GM18951 (cell line): ENCODE measurements around the gene RCN1.
"Not testable (repeated sequence)": the region's sequence is repeated elsewhere in the genome, so short reads cannot be mapped to it uniquely, and the experiment has no call there.

Source experiments
- POLR2A ChIP-seq: IDR thresholded peaks from 4 replicates; pipeline ENCODE4 v1.6.1; 2011; ENCODE audit warnings: mild to moderate bottlenecking; ENCODE audit not compliant: insufficient read length, insufficient read depth; ENCODE audit errors: extremely low read depth
- in situ Hi-C: fragments of 300-500 bp; cut with MboI; formaldehyde crosslinking; loops from one replicate; pipeline ENCODE4 v1.12.0; 2022; ENCODE audit warnings: low sequenced_read_pairs, mixed read lengths, inconsistent platforms; ENCODE audit not compliant: unreplicated experiment

The RCN1 gene

GRCh38 chr11:32088117-32088941 lies 2.5 kb upstream of the RCN1 start:
- TF ChIP-seq POLR2A: no peak
- in situ Hi-C loops: no loop called here

DNA sequence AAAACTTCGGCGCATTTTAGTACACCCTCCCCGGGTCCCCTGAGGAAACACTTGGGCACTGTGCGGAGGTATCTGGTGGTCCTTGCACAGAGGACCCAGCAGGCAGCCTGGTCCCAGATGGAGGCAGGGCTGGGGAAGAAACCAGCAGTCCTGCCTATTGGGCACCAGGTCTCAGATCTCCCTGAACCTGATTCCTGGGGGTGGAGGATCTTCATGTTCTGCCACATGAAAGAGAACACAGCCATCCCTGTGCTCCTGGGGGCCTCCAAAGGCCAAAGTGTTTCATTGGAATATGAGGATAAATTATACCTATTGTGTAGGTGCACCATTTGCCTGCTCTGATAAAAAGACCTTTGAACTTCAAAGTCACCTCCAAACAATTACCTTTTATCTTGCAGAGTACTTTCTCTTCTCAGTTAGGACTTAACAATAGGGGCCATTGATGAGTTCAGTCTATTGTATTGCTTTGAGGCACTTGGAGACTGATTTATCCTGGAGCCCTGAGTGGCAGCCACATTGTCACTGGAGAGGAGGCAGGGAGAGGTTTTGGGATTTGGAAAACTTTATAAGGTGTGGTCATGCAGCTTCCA lies 1.8 kb downstream of the RCN1 start:
- TF ChIP-seq POLR2A: no peak
- in situ Hi-C loops: no loop called here

DNA sequence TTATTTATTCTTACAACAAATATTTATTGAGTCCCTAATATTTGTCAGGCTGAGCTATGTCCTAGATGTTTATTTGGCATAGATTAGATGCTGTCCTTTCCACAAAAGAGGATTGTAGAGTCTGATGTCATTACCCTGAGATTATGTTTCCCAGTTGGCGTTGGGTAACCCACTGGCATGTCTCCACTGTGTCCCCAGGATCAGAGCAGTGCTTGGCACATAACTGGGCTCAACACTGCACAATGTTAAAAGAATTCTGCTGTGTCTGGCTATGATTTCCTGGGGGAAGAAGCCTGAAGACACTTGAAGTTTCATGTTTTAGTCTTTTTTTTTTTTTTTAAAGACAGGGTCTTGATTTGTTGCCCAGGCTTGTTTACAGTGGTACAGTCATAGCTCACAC lies 4.0 kb downstream of the RCN1 start:
- in situ Hi-C loops: no loop called here
- TF ChIP-seq POLR2A: no peak

- in situ Hi-C loops: no loop called here
- TF ChIP-seq POLR2A: no peak
These were observed 7.4 kb downstream of the RCN1 start for GRCh38 chr11:32098142-32098903.

DNA sequence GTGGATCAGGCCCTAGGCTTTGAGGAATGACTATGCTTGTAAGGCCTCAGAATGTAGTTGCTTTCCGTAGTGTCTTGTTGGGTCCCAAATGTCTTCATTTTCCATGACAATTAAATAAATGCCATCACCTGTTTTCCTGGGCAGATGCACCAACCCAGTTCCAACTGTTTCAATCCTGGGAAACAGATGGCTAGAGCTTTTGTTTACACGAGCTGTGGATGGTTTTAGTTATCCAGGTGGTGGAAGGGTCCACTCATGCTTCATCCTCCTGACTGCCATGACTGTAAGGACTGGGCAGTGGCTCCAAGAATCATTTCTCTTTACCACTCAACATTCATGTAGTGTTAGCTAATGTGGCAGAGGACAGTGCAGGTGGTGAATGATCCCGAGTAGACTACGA lies 8.6 kb downstream of the RCN1 start:
- no peak for TF ChIP-seq POLR2A
- in situ Hi-C loops: no loop called here

- TF ChIP-seq POLR2A: no peak
These were observed 9.6 kb downstream of the RCN1 start for GRCh38 chr11:32100495-32100894.

DNA sequence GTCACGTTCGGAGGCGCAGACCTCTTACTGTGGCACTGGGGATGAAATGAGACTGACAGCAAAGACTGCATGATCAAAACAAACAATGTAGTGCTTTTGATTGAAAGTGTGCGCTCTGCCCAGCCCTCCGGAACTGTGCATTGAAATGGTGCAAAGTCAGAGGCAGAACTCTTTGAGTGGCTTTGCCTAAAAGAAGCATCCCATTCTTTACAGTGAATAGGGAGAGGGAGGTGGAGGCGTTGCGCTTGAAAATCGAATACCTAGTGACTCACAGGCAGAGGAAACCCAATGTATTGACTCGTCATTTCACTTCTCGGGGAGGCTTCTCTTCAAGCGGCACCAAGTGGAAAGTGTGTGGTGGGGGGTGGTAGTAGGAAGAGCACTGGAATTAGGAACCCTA lies 10.9 kb downstream of the RCN1 start:
- no peak for TF ChIP-seq POLR2A
- in situ Hi-C loops: no loop called here

More at GRCh38 chr11:32100495-32100894, 9.6 kb downstream of the RCN1 start:
- in situ Hi-C loops: no loop called here

DNA sequence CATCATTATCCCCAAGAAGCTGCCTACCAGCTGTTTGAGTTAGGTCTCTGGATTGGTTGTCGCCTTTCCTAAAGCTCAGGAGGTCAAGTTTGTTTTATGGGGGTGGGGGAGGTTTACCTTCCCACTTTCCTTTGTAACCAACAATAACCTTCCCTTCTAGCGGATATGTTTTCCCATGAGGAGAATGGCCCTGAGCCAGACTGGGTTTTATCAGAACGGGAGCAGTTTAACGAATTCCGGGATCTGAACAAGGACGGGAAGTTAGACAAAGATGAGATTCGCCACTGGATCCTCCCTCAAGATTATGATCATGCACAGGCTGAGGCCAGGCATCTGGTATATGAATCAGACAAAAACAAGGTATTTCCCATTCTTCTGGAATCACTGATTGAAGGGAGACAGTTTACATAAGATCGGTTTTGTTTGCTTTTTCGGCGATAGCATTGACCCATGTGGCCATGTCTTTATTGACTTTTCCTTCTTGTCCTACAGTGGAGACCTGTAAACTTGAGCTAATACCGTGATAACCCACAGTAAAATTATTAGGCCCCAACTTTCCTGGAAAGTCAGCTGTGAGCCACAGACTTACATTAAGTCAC lies 12.3 kb downstream of the RCN1 start:
- in situ Hi-C loops: not testable (repeated sequence)

- no peak for TF ChIP-seq POLR2A
- in situ Hi-C loops: no loop called here
These were observed 13.1 kb downstream of the RCN1 start for GRCh38 chr11:32103941-32104340.

- in situ Hi-C loops: no loop called here
- peak; percentile 18 for TF ChIP-seq POLR2A
These were observed 15.1 kb downstream of the RCN1 start for GRCh38 chr11:32105871-32106560.

- TF ChIP-seq POLR2A: no peak
- in situ Hi-C loops: no loop called here
These were observed 16.8 kb downstream of the RCN1 start for GRCh38 chr11:32107647-32108046.

DNA sequence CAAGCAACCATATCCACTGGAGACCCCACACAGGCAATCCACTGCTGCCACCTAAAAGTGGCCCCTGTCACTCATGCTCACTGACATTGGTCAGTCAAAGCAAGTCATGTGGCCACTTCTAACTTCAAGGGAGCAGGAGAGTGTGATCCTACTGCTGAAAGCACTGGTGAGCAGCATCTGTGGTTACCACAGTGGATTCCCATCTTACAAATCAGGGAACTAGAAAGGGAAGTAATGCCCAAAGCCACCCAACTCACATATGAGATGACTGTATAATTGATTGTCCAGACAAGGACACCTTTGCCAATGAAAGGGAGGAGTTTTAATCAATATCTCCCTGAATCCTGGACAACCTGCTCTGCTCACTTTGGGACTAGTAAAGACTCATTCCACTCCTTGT lies 17.7 kb downstream of the RCN1 start:
- TF ChIP-seq POLR2A: no peak

DNA sequence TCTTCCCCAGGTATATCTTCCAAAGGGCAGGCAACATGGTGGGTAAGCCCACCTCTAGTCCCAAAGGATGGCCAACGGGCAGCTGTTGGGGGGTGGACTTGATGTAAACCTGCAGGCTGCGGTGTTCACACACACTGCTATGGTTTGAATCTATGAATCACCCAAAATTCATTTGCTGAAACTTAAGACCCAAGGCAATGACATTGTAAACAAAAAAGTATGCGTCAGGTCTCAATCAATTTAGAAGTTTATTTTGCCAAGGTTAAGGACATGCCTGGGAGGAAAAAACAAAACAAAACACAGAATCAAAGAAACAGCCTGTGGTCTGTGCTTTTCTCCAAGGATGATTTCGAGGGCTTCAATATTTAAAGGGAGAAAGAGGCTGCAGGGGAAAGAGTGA lies 18.3 kb downstream of the RCN1 start:
- TF ChIP-seq POLR2A: no peak
- in situ Hi-C loops: no loop called here

More for the DNA sequence above, 17.7 kb downstream of the RCN1 start:
- in situ Hi-C loops: no loop called here

GRCh38 chr11:32109592-32109991 lies 18.7 kb downstream of the RCN1 start:
- in situ Hi-C loops: no loop called here
- no peak for TF ChIP-seq POLR2A
